ENCODE results near the gene HMGCS1.

The HMGCS1 gene

GRCh38 chr5:43353668-43354067, 40.5 kb upstream of the HMGCS1 start:
- ChIA-PET POLR2A (no interaction called here), CTCF (interaction anchor here (0.6 kb wide), 1 partner anchor 47 kb away, joined by 4 read pairs; no protein-coding TSS in a partner anchor)
- no peak for DNase-seq (ENCODE audit: extremely low spot score)
- TF ChIP-seq NFRKB (IDR thresholded peaks at IDR 0.05) (no peak), BHLHE40 (IDR thresholded peaks at IDR 0.05; ENCODE audit: borderline replicate concordance) (no peak), CTBP1 (IDR thresholded peaks at IDR 0.05; ENCODE audit: borderline replicate concordance) (no peak), ZNF384 (IDR thresholded peaks at IDR 0.05) (no peak), L3MBTL2 (conservative IDR thresholded peaks at IDR 0.05) (no peak), ARNT (IDR thresholded peaks at IDR 0.05) (no peak), TARDBP (IDR thresholded peaks at IDR 0.05) (no peak), FOXA1 (IDR thresholded peaks at IDR 0.05) (no peak), LEF1 (IDR thresholded peaks at IDR 0.05; ENCODE audit: borderline replicate concordance) (no peak), HDGF (IDR thresholded peaks at IDR 0.05; ENCODE audit: borderline replicate concordance) (no peak), SP1 (IDR thresholded peaks at IDR 0.05) (no peak), FOXM1 (IDR thresholded peaks at IDR 0.05; ENCODE audit: borderline replicate concordance) (no peak), ELF4 (IDR thresholded peaks at IDR 0.05) (no peak), SUZ12 (IDR thresholded peaks at IDR 0.05) (no peak)
- TF ChIP-seq, protein P1, sequence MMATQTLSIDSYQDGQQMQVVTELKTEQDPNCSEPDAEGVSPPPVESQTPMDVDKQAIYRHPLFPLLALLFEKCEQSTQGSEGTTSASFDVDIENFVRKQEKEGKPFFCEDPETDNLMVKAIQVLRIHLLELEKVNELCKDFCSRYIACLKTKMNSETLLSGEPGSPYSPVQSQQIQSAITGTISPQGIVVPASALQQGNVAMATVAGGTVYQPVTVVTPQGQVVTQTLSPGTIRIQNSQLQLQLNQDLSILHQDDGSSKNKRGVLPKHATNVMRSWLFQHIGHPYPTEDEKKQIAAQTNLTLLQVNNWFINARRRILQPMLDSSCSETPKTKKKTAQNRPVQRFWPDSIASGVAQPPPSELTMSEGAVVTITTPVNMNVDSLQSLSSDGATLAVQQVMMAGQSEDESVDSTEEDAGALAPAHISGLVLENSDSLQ (IDR thresholded peaks at IDR 0.05) = no peak

- TF ChIP-seq FOXK2 (IDR thresholded peaks at IDR 0.05) = no peak
- no peak for TF ChIP-seq BHLHE40 (IDR thresholded peaks at IDR 0.05; ENCODE audit: borderline replicate concordance)
- no peak for TF ChIP-seq ELF4 (IDR thresholded peaks at IDR 0.05)
- no peak for TF ChIP-seq SUZ12 (IDR thresholded peaks at IDR 0.05)
- no peak for TF ChIP-seq NFRKB (IDR thresholded peaks at IDR 0.05)
- TF ChIP-seq TARDBP (IDR thresholded peaks at IDR 0.05) = no peak
- TF ChIP-seq FOXM1 (IDR thresholded peaks at IDR 0.05; ENCODE audit: borderline replicate concordance) = no peak
- TF ChIP-seq ARNT (IDR thresholded peaks at IDR 0.05) = no peak
- TF ChIP-seq, protein P1 (IDR thresholded peaks at IDR 0.05) = no peak
- no peak for TF ChIP-seq ZNF384 (IDR thresholded peaks at IDR 0.05)
- no peak for TF ChIP-seq LEF1 (IDR thresholded peaks at IDR 0.05; ENCODE audit: borderline replicate concordance)
- TF ChIP-seq L3MBTL2 (conservative IDR thresholded peaks at IDR 0.05) = no peak
- TF ChIP-seq FOXA1 (IDR thresholded peaks at IDR 0.05) = no peak
- TF ChIP-seq SP1 (IDR thresholded peaks at IDR 0.05) = no peak
- ChIA-PET POLR2A (no interaction called here), CTCF (no interaction called here)
- DNase-seq (ENCODE audit: extremely low spot score) = no peak
Observed at GRCh38 chr5:43352915-43353314, 39.7 kb upstream of the HMGCS1 start.

DNA sequence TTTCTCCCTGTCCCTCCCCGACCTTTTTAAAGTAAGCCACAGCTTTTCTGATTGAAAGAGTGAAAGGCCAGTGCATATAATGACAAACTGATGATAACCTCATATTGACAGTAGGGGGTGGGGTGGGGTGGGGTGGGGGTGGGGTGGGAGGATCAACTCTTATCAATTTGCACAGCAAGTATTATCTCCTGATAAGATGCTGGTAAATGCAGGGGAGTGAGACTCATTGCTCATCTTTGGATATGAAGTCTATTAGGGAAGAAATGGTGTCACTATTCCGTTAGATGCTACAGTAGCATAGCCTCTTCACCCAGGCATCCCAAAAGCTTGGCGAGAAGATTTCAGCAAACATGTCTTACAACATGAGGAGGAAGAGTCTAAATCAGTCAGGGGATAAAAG, 38.9 kb upstream of the HMGCS1 start:
- no peak for TF ChIP-seq FOXM1 (IDR thresholded peaks at IDR 0.05; ENCODE audit: borderline replicate concordance)
- TF ChIP-seq FOXA1 (IDR thresholded peaks at IDR 0.05) = no peak
- no peak for TF ChIP-seq SP1 (IDR thresholded peaks at IDR 0.05)
- no peak for TF ChIP-seq HDGF (IDR thresholded peaks at IDR 0.05; ENCODE audit: borderline replicate concordance)
- TF ChIP-seq NFRKB (IDR thresholded peaks at IDR 0.05) = no peak
- TF ChIP-seq L3MBTL2 (conservative IDR thresholded peaks at IDR 0.05) = no peak
- TF ChIP-seq ZNF384 (IDR thresholded peaks at IDR 0.05) = no peak
- no peak for TF ChIP-seq ARNT (IDR thresholded peaks at IDR 0.05)
- no peak for TF ChIP-seq FOXK2 (IDR thresholded peaks at IDR 0.05)
- TF ChIP-seq BHLHE40 (IDR thresholded peaks at IDR 0.05; ENCODE audit: borderline replicate concordance) = no peak
- CTCF ChIA-PET = no interaction called here
- POLR2A ChIA-PET = no interaction called here
- no peak for DNase-seq (ENCODE audit: extremely low spot score)

GRCh38 chr5:43348861-43349363, 35.7 kb upstream of the HMGCS1 start:
- POLR2A ChIA-PET = no interaction called here
- CTCF ChIA-PET = no interaction called here
- no peak for TF ChIP-seq FOXM1 (IDR thresholded peaks at IDR 0.05; ENCODE audit: borderline replicate concordance)
- no peak for TF ChIP-seq CTBP1 (IDR thresholded peaks at IDR 0.05; ENCODE audit: borderline replicate concordance)
- DNase-seq (ENCODE audit: extremely low spot score) = no peak

DNA sequence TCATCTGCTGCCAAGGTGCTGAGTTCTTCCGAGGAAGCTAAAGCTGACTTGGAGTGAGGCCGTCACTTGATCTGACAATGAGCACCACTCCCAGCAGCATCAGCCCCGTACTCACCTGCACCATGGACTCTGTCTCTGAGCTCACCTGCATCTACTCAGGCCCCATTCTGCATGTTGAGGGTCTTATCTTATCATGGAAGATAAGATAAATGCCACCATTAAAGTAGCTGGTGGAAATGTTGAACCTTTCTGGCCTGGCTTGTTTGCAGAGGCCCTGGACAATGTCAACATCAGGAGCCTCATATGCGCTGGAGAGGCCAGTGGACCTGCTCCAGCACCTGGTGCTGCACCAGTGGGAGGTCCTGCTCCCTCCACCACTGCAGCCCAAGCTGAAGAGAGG, 35.0 kb upstream of the HMGCS1 start:
- POLR2A ChIA-PET = no interaction called here
- no peak for DNase-seq (ENCODE audit: extremely low spot score)
- CTCF ChIA-PET = no interaction called here
- no peak for TF ChIP-seq L3MBTL2 (conservative IDR thresholded peaks at IDR 0.05)
- no peak for TF ChIP-seq ZNF384 (IDR thresholded peaks at IDR 0.05)
- TF ChIP-seq, protein P1 (IDR thresholded peaks at IDR 0.05) = no peak
- TF ChIP-seq NFRKB (IDR thresholded peaks at IDR 0.05) = no peak
- TF ChIP-seq TARDBP (IDR thresholded peaks at IDR 0.05) = no peak
- no peak for TF ChIP-seq SP1 (IDR thresholded peaks at IDR 0.05)
- TF ChIP-seq FOXM1 (IDR thresholded peaks at IDR 0.05; ENCODE audit: borderline replicate concordance) = no peak
- TF ChIP-seq FOXA1 (IDR thresholded peaks at IDR 0.05) = no peak
- TF ChIP-seq ELF4 (IDR thresholded peaks at IDR 0.05) = no peak
- TF ChIP-seq HDGF (IDR thresholded peaks at IDR 0.05; ENCODE audit: borderline replicate concordance) = no peak
- TF ChIP-seq FOXK2 (IDR thresholded peaks at IDR 0.05) = no peak
- no peak for TF ChIP-seq ARNT (IDR thresholded peaks at IDR 0.05)
- TF ChIP-seq CTBP1 (IDR thresholded peaks at IDR 0.05; ENCODE audit: borderline replicate concordance) = no peak
- no peak for TF ChIP-seq SUZ12 (IDR thresholded peaks at IDR 0.05)
- TF ChIP-seq BHLHE40 (IDR thresholded peaks at IDR 0.05; ENCODE audit: borderline replicate concordance) = no peak
- TF ChIP-seq LEF1 (IDR thresholded peaks at IDR 0.05; ENCODE audit: borderline replicate concordance) = no peak

DNA sequence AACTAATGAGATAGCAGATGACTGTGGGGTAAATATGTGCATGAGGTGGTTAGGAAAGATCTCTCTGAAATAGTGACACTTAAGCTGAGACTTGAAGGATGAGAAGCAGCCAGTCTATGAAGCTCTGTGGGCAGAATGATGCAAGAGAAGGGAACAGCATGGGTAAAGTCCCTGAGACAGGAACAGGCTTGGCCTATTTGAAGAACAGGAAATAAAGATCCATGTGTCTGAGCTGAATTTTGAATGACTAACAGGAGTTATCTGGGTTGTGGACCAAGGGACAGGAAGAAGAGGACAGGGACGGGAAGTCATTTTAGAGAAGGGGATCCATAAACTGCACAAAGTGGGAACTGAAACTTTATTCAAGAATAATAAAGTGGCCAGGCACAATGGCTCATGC, 25.6 kb upstream of the HMGCS1 start:
- ChIA-PET CTCF (no interaction called here), POLR2A (no interaction called here)
- no peak for DNase-seq (ENCODE audit: extremely low spot score)
- TF ChIP-seq NFRKB (IDR thresholded peaks at IDR 0.05) = no peak
- no peak for TF ChIP-seq FOXK2 (IDR thresholded peaks at IDR 0.05)
- no peak for TF ChIP-seq TARDBP (IDR thresholded peaks at IDR 0.05)

Measured in HEK293T (cell line).